Measurements from ENCODE around the gene ATP13A3.

- TF ChIP-seq POLR2A (IDR thresholded peaks at IDR 0.05): no peak
- TF ChIP-seq CTCF (IDR thresholded peaks at IDR 0.05): no peak
These were observed 40.0 kb downstream of the ATP13A3 start for GRCh38 chr3:194446754-194447153.

Measured in esophagus squamous epithelium (tissue), 4 donors.